D721Med (cell line): ENCODE results near the gene NKX1-2.

ENCODE experiments used
- DNase-seq: peaks from one replicate; pipeline ENCODE4 v3.0.0; 2011; ENCODE audit warnings: low spot score; ENCODE audit not compliant: insufficient read length
- FAIRE-seq: peaks from 2 replicates; lab custom pipeline; 2011; peaks lifted over from hg19 to GRCh38; lab: Jason Lieb, UNC
- CTCF ChIP-seq: IDR thresholded peaks from 2 replicates; pipeline ENCODE4 v1.5.1; 2012; ENCODE audit warnings: mild to moderate bottlenecking, control low read depth; ENCODE audit not compliant: insufficient read depth; ENCODE audit errors: missing control alignments

The NKX1-2 gene

GRCh38 chr10:124420254-124420653, 29.6 kb downstream of the NKX1-2 start:
- DNase-seq (no peak), FAIRE-seq (no peak)
- TF ChIP-seq CTCF: no peak

- FAIRE-seq: no peak
- DNase-seq: no peak
Observed at GRCh38 chr10:124419635-124420034, 30.2 kb downstream of the NKX1-2 start.

GRCh38 chr10:124418726-124419501, 30.9 kb downstream of the NKX1-2 start, which contains the start of gene OAT:
OAT (minus strand) TSS chr10:124418923; CDS start chr10:124412171, 6,752 bp downstream.
- FAIRE-seq (no peak), DNase-seq (peak; percentile 73)
- TF ChIP-seq CTCF: peak; percentile 14

More at GRCh38 chr10:124419635-124420034, 30.2 kb downstream of the NKX1-2 start:
- no peak for TF ChIP-seq CTCF

DNA sequence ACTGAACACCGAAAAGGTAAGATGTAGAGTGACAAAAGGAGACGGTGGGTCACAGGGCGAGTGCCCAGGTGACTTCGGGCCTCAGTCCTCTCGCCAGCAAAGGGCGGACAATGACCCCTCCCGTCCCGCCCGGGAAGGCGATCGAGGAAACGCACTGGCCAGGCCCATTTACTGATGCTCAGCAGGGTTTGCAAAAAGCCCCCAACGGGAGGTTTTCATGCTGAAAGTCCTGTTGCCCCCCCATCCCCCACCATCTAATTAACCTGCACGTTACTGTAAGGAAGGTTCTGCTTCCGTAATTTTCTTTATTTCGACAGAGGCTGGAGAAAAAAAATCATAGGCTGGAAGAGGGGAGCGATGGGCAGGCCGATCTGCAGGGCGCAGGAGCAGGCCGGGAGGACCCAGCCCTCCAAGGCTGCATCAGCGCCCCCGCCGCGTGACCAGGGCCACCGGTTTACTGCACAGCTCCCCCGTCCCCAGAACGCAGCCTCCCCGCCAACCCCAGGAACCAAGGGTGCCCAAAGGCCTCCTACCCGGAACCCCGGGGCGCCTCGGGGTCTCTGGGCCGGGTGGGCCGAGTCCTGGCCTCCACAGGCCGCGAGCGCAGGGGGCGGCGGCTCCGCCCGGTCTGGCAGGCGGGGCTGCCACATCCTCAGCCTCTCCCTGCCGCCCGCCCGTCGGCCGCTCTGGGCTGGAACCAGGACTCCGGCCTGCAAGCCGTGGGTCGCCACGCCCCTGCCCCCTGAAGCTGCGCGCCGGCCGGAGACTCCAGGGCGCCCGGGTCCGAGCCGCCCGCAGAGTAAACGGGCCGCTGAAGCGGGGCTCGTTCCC, 31.7 kb downstream of the NKX1-2 start:
- no peak for TF ChIP-seq CTCF
- DNase-seq: no peak
- no peak for FAIRE-seq

GRCh38 chr10:124416733-124417132, 33.1 kb downstream of the NKX1-2 start:
- FAIRE-seq (no peak), DNase-seq (no peak)
- no peak for TF ChIP-seq CTCF

DNA sequence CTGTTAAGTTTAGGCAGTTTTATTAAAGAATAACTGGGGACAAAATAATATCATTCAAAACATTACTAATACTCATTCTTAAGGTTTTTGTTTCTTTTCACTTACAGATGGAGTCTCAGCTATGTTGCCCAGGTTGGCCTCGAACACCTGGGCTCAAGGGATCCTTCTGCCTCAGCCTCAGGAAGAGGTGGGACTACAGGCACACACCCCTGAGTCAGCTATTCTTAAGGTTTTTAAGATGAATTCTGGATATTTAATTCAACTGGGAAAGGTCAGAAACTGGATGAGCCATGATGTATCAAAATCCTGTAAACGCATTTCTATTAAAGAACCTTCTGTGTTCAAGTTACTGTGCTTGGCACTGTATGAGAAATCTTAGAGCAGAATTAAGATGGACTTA, 34.6 kb downstream of the NKX1-2 start:
- FAIRE-seq: no peak
- TF ChIP-seq CTCF: no peak
- no peak for DNase-seq
